GM21737 (cell line): ENCODE results near the gene CCDC121.
"Not testable (repeated sequence)": the region's sequence is repeated elsewhere in the genome, so short reads cannot be mapped to it uniquely, and the experiment has no call there.

ENCODE experiments used
- ATAC-seq: cut with Tn5 transposase; IDR thresholded peaks from one replicate; pipeline ENCODE4 v1.9.1; 2021; ENCODE audit warnings: mild to moderate bottlenecking, moderate library complexity; ENCODE audit not compliant: unreplicated experiment

The CCDC121 gene

GRCh38 chr2:27638037-27638637 is 9.3 kb upstream of the CCDC121 start:
- ATAC-seq = no peak

GRCh38 chr2:27636766-27637165 is 8.0 kb upstream of the CCDC121 start:
- ATAC-seq = no peak

GRCh38 chr2:27634291-27634690 is 5.5 kb upstream of the CCDC121 start:
- ATAC-seq = no peak

- not testable (repeated sequence) for ATAC-seq
Measured at GRCh38 chr2:27630257-27630656, 1.4 kb upstream of the CCDC121 start.

- ATAC-seq = peak; percentile 27
Measured at GRCh38 chr2:27627963-27628766, 647 bp downstream of the CCDC121 start.

GRCh38 chr2:27626921-27627320 is 1.9 kb downstream of the CCDC121 start:
- ATAC-seq = not testable (repeated sequence)

- ATAC-seq = not testable (repeated sequence)
Measured at GRCh38 chr2:27626323-27626722, 2.5 kb downstream of the CCDC121 start.

- ATAC-seq = no peak
Measured at GRCh38 chr2:27624943-27625342, 3.9 kb downstream of the CCDC121 start.

- ATAC-seq = no peak
Measured at GRCh38 chr2:27622921-27623384, 5.9 kb downstream of the CCDC121 start.

GRCh38 chr2:27621524-27621923 is 7.3 kb downstream of the CCDC121 start:
- ATAC-seq = no peak

- no peak for ATAC-seq
Measured at GRCh38 chr2:27615316-27615715, 13.5 kb downstream of the CCDC121 start.

GRCh38 chr2:27613985-27614384 is 14.8 kb downstream of the CCDC121 start:
- no peak for ATAC-seq

GRCh38 chr2:27606611-27607010 is 22.2 kb downstream of the CCDC121 start:
- ATAC-seq = no peak

- ATAC-seq = no peak
Measured at GRCh38 chr2:27596627-27597026, 32.2 kb downstream of the CCDC121 start.

- ATAC-seq = not testable (repeated sequence)
Measured at GRCh38 chr2:27595412-27595811, 33.4 kb downstream of the CCDC121 start.

GRCh38 chr2:27594020-27594703 is 34.6 kb downstream of the CCDC121 start:
- not testable (repeated sequence) for ATAC-seq

GRCh38 chr2:27593240-27593639 is 35.6 kb downstream of the CCDC121 start:
- ATAC-seq = no peak

GRCh38 chr2:27591745-27592144 is 37.1 kb downstream of the CCDC121 start:
- no peak for ATAC-seq

- no peak for ATAC-seq
Measured at GRCh38 chr2:27588308-27588707, 40.5 kb downstream of the CCDC121 start.

GRCh38 chr2:27587025-27587424 is 41.8 kb downstream of the CCDC121 start:
- no peak for ATAC-seq

- ATAC-seq = no peak
Measured at GRCh38 chr2:27584597-27584996, 44.2 kb downstream of the CCDC121 start.
